HCT116 (cell line): ENCODE results near the gene INPP4A. TPM values are rescaled to one million over a fixed set of nuclear protein-coding genes. Genes with fewer than 3 reads are reported as not detected.

Source experiments
- ATAC-seq: fragments of 200-7000 bp; cut with Tn5 transposase; 2 replicates; pipeline ENCODE4 v1.9.1; 2020; ENCODE audit warnings: mild to moderate bottlenecking, moderate library complexity
- BruUV-seq: library from RNA; stranded (reverse); fragments of 400-500 nt; replicated peaks from 2 replicates; lab custom pipeline; 2021; lab: Mats Ljungman, UMichigan
- CTCF ChIA-PET: fragments of 300-600 bp; sonication (Branson Sonifier 250); formaldehyde crosslinking; loops from one replicate; lab custom pipeline; 2021; ENCODE audit warnings: antibody characterized with exemption; lab: Charles Lee
- POLR2A ChIA-PET: fragments of 300-600, 350-600 bp; sonication (Branson Sonifier 250); formaldehyde crosslinking; loops from one replicate; lab custom pipeline; 2021; ENCODE audit warnings: antibody characterized with exemption; lab: Charles Lee
- RAD21 ChIA-PET, 2 experiments: fragments of 300-600 bp; sonication (Branson Sonifier 250); formaldehyde crosslinking; loops; one replicate each; lab custom pipeline; 2023; ENCODE audit warnings: low total read pairs in 2 of 2; ENCODE audit not compliant: uncharacterized antibody in 2 of 2, unreplicated experiment in 2 of 2, low non-redundant PET in 1 of 2; lab: Charles Lee
- DNase-seq: peaks from one replicate; pipeline ENCODE4 v3.0.0-alpha.2; 2010; ENCODE audit warnings: low read depth, low spot score
- H2AFZ ChIP-seq: fragments of 200-600 bp; shearing (Covaris generic), sonication (generic); 2 replicates; pipeline ENCODE4 v1.6.1; 2017; ENCODE audit warnings: low read depth, mixed run types, mixed read lengths, antibody characterized with exemption, low read length; ENCODE audit not compliant: poor library complexity, severe bottlenecking
- H3K27ac ChIP-seq: 2 replicates; pipeline ENCODE4 v1.5.1; 2012; ENCODE audit warnings: low read depth, low read length
- H3K27me3 ChIP-seq: fragments of 200-600 bp; sonication (generic); 2 replicates; pipeline ENCODE4 v1.6.1; 2016; ENCODE audit warnings: mixed run types, low read length, mixed read lengths; ENCODE audit not compliant: insufficient read depth
- H3K36me3 ChIP-seq, 2 experiments: fragments of 200-500 bp in 1 of 2; fragments of 200-600 bp in 1 of 2; sonication (Bioruptor generic) in 1 of 2; sonication (generic) in 1 of 2; 2 replicates each; pipeline versions ENCODE4 v1.5.1 to v1.6.1; 2014 to 2016; ENCODE audit warnings: low read length in 2 of 2, inconsistent platforms in 1 of 2, mixed read lengths in 1 of 2, mixed run types in 1 of 2; ENCODE audit not compliant: insufficient read depth in 2 of 2, control insufficient read depth in 1 of 2
- H3K4me1 ChIP-seq, 2 experiments: fragments of 200-600 bp in 1 of 2; sonication (generic) in 1 of 2; 2 replicates each; pipeline versions ENCODE4 v1.5.1 to v1.6.1; 2012 to 2017; ENCODE audit warnings: low read length in 2 of 2, inconsistent platforms in 1 of 2, mild to moderate bottlenecking in 1 of 2, mixed read lengths in 1 of 2, mixed run types in 1 of 2, moderate library complexity in 1 of 2; ENCODE audit not compliant: insufficient read depth in 2 of 2, control insufficient read depth in 1 of 2
- H3K4me2 ChIP-seq: fragments of 200-600 bp; sonication (generic); 2 replicates; pipeline ENCODE4 v1.6.1; 2017; ENCODE audit warnings: mixed run types, low read length, mixed read lengths
- H3K4me3 ChIP-seq, 2 experiments: fragments of 200-600 bp in 1 of 2; sonication (generic) in 1 of 2; replicated peaks in 1 of 2; 2 replicates each; pipeline ENCODE4 v1.5.1; 2011 to 2016; ENCODE audit warnings: low read length in 2 of 2, control low read depth in 1 of 2, low read depth in 1 of 2, mild to moderate bottlenecking in 1 of 2, mixed read lengths in 1 of 2, mixed run types in 1 of 2
- H3K79me2 ChIP-seq: fragments of 200-600 bp; sonication (generic); 2 replicates; pipeline ENCODE4 v1.6.1; 2017; ENCODE audit warnings: mild to moderate bottlenecking, mixed run types, low read length, moderate library complexity, mixed read lengths; ENCODE audit not compliant: insufficient read depth
- H3K9ac ChIP-seq: fragments of 200-600 bp; sonication (generic); 2 replicates; pipeline ENCODE4 v1.6.1; 2016; ENCODE audit warnings: low read length, mixed read lengths
- H3K9me2 ChIP-seq: fragments of 200-600 bp; sonication (generic), shearing (Covaris generic); 2 replicates; pipeline ENCODE4 v1.6.1; 2017; ENCODE audit warnings: mixed run types, mild to moderate bottlenecking, moderate library complexity; ENCODE audit not compliant: insufficient read depth
- H3K9me3 ChIP-seq, 2 experiments: fragments of 200-500 bp in 1 of 2; fragments of 200-600 bp in 1 of 2; sonication (Bioruptor generic) in 1 of 2; sonication (generic) in 1 of 2; 2 replicates each; pipeline ENCODE4 v1.6.1; 2014 to 2017; ENCODE audit warnings: low read length in 2 of 2, mixed read lengths in 2 of 2, inconsistent platforms in 1 of 2, low read depth in 1 of 2, mild to moderate bottlenecking in 1 of 2, mixed run types in 1 of 2, moderate library complexity in 1 of 2; ENCODE audit not compliant: control insufficient read depth in 1 of 2, insufficient read depth in 1 of 2
- H4K20me1 ChIP-seq: fragments of 200-600 bp; sonication (generic), shearing (Covaris generic); 2 replicates; pipeline ENCODE4 v1.6.1; 2017; ENCODE audit warnings: mixed run types, mild to moderate bottlenecking, moderate library complexity; ENCODE audit not compliant: insufficient read depth
- CBX3 ChIP-seq: IDR thresholded peaks from 2 replicates; pipeline ENCODE4 v1.6.1; 2012; ENCODE audit warnings: low read depth
- CEBPB ChIP-seq: IDR thresholded peaks from 2 replicates; pipeline ENCODE4 v1.6.1; 2012; ENCODE audit warnings: low read depth
- EGR1 ChIP-seq: IDR thresholded peaks from 2 replicates; pipeline ENCODE4 v1.6.1; 2012; ENCODE audit warnings: low read depth
- ELF1 ChIP-seq: IDR thresholded peaks from 2 replicates; pipeline ENCODE4 v1.6.1; 2012; ENCODE audit warnings: low read depth, borderline replicate concordance
- EZH2 ChIP-seq: fragments of 200-600 bp; sonication (generic); IDR thresholded peaks from 2 replicates; pipeline ENCODE4 v1.6.1; 2017; ENCODE audit warnings: antibody characterized with exemption, mixed run types
- EZH2phosphoT487 ChIP-seq: fragments of 200-600 bp; IDR thresholded peaks from 2 replicates; pipeline ENCODE4 v1.6.1; 2018; ENCODE audit warnings: antibody characterized with exemption, borderline replicate concordance
- FOSL1 ChIP-seq: IDR thresholded peaks from 2 replicates; pipeline ENCODE4 v1.6.1; 2012; ENCODE audit warnings: low read depth
- JUND ChIP-seq: IDR thresholded peaks from 2 replicates; pipeline ENCODE4 v1.6.1; 2012
- POLR2AphosphoS5 ChIP-seq: IDR thresholded peaks from 2 replicates; pipeline ENCODE4 v1.6.1; 2011; ENCODE audit warnings: mild to moderate bottlenecking, low read depth, low read length, moderate library complexity
- RAD21 ChIP-seq: IDR thresholded peaks from 2 replicates; pipeline ENCODE4 v1.6.1; 2012; ENCODE audit warnings: low read depth, mild to moderate bottlenecking
- SIN3A ChIP-seq: IDR thresholded peaks from 2 replicates; pipeline ENCODE4 v1.6.1; 2012; ENCODE audit warnings: low read depth
- SP1 ChIP-seq: IDR thresholded peaks from 2 replicates; pipeline ENCODE4 v1.6.1; 2012; ENCODE audit warnings: low read depth
- SRF ChIP-seq: IDR thresholded peaks from 2 replicates; pipeline ENCODE4 v1.6.1; 2012; ENCODE audit warnings: low read depth
- TCF7L2 ChIP-seq: IDR thresholded peaks from 2 replicates; pipeline ENCODE4 v1.7.0; 2011; ENCODE audit warnings: borderline replicate concordance, inconsistent platforms; ENCODE audit not compliant: insufficient read depth, insufficient read length; ENCODE audit errors: extremely low read depth
- YY1 ChIP-seq: IDR thresholded peaks from 2 replicates; pipeline ENCODE4 v1.6.1; 2011; ENCODE audit warnings: low read length, low read depth, moderate library complexity, mild to moderate bottlenecking; ENCODE audit not compliant: insufficient replicate concordance; ENCODE audit errors: extremely low read depth
- ZFX ChIP-seq: fragments of 450-650 bp; IDR thresholded peaks from 2 replicates; pipeline ENCODE4 v1.6.1; 2017
- ZNF274 ChIP-seq: fragments of 200-500 bp; sonication (Bioruptor generic); IDR thresholded peaks from 2 replicates; pipeline ENCODE4 v1.6.1; 2014; ENCODE audit warnings: mild to moderate bottlenecking, low read depth, low read length, inconsistent platforms
- intact Hi-C: fragments of 100-400 bp; cut with micrococcal nuclease; formaldehyde crosslinking; loops from 2 replicates; pipeline ENCODE4 v1.10.0; 2022
- total RNA-seq: library from RNA; stranded (reverse); gene quantifications from one replicate; pipeline ENCODE4 v1.2.1, GENCODE V29; 2021; ENCODE audit not compliant: unreplicated experiment
- TF ChIP-seq, protein P1 (sequence below): IDR thresholded peaks from 2 replicates; pipeline ENCODE4 v1.6.1; 2012
- TF ChIP-seq, protein P2 (sequence below): IDR thresholded peaks from 2 replicates; pipeline ENCODE4 v1.6.1; 2012; ENCODE audit warnings: low read depth
- TF ChIP-seq, protein P3 (sequence below): IDR thresholded peaks from 2 replicates; pipeline ENCODE4 v1.6.1; 2011; ENCODE audit warnings: mild to moderate bottlenecking, low read length, moderate library complexity; ENCODE audit not compliant: insufficient replicate concordance; ENCODE audit errors: extremely low read depth

Gene INPP4A
- total RNA-seq, 1 experiment from 2014 or later: 18.5 TPM

DNA sequence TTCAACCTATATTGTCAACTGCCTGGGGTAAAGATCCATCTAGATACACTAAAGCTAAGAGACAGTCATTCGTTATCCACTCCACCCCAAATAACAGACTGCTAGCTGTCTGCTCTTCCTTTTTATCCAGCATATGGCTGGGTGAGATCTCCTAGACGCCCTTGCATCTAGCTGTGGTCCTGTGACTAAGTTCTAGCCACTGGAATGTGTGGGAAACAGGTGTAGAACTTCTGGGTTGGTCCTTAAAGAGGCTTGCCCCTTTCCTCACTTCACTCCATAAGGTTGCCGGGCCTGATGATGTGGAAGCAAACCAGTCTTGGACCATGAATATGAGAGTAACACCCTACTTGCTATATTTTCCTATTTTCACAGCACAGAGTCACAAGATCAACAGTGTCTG is 160.4 kb downstream of the INPP4A start:
- intact Hi-C loops: no loop called here
- DNase-seq (no peak), ATAC-seq (no peak)
- H2AFZ ChIP-seq: no peak overlapping the region
- H3K79me2 ChIP-seq: peaks cover 62% of the 10 kb centered on the region
- H3K4me2 ChIP-seq: no peak overlapping the region
- H4K20me1 ChIP-seq: no peaks in the 10 kb centered on the region; the same call in 1 of the 2 replicates
- H3K9me3 ChIP-seq: no peaks in the 10 kb centered on the region
- ChIA-PET RAD21 (no interaction called here), CTCF (no interaction called here)
- H3K4me1 ChIP-seq: peaks cover 7 to 21% of the 10 kb centered on the region in 2 experiments; a peak in 3 of 4 replicates
- peaks cover 11 to 19% of the 10 kb centered on the region in 2 experiments; a peak in 3 of 4 replicates for H3K36me3 ChIP-seq
- H3K4me3 ChIP-seq: no peak overlapping the region
- H3K27me3 ChIP-seq: no peaks in the 10 kb centered on the region
- no TSS peak for BruUV-seq
- no peak overlapping the region for H3K27ac ChIP-seq
- no peak for TF ChIP-seq ZNF274
- TF ChIP-seq SP1: no peak
- TF ChIP-seq CEBPB: no peak
- TF ChIP-seq, protein P1, sequence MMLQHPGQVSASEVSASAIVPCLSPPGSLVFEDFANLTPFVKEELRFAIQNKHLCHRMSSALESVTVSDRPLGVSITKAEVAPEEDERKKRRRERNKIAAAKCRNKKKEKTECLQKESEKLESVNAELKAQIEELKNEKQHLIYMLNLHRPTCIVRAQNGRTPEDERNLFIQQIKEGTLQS: no peak
- TF ChIP-seq EZH2phosphoT487: no peak
- TF ChIP-seq, protein P2, sequence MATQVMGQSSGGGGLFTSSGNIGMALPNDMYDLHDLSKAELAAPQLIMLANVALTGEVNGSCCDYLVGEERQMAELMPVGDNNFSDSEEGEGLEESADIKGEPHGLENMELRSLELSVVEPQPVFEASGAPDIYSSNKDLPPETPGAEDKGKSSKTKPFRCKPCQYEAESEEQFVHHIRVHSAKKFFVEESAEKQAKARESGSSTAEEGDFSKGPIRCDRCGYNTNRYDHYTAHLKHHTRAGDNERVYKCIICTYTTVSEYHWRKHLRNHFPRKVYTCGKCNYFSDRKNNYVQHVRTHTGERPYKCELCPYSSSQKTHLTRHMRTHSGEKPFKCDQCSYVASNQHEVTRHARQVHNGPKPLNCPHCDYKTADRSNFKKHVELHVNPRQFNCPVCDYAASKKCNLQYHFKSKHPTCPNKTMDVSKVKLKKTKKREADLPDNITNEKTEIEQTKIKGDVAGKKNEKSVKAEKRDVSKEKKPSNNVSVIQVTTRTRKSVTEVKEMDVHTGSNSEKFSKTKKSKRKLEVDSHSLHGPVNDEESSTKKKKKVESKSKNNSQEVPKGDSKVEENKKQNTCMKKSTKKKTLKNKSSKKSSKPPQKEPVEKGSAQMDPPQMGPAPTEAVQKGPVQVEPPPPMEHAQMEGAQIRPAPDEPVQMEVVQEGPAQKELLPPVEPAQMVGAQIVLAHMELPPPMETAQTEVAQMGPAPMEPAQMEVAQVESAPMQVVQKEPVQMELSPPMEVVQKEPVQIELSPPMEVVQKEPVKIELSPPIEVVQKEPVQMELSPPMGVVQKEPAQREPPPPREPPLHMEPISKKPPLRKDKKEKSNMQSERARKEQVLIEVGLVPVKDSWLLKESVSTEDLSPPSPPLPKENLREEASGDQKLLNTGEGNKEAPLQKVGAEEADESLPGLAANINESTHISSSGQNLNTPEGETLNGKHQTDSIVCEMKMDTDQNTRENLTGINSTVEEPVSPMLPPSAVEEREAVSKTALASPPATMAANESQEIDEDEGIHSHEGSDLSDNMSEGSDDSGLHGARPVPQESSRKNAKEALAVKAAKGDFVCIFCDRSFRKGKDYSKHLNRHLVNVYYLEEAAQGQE: no peak
- no peak for TF ChIP-seq YY1
- TF ChIP-seq ELF1: no peak
- TF ChIP-seq ZFX: no peak
- no peak for TF ChIP-seq EGR1
- no peak for TF ChIP-seq TCF7L2
- TF ChIP-seq, protein P3, sequence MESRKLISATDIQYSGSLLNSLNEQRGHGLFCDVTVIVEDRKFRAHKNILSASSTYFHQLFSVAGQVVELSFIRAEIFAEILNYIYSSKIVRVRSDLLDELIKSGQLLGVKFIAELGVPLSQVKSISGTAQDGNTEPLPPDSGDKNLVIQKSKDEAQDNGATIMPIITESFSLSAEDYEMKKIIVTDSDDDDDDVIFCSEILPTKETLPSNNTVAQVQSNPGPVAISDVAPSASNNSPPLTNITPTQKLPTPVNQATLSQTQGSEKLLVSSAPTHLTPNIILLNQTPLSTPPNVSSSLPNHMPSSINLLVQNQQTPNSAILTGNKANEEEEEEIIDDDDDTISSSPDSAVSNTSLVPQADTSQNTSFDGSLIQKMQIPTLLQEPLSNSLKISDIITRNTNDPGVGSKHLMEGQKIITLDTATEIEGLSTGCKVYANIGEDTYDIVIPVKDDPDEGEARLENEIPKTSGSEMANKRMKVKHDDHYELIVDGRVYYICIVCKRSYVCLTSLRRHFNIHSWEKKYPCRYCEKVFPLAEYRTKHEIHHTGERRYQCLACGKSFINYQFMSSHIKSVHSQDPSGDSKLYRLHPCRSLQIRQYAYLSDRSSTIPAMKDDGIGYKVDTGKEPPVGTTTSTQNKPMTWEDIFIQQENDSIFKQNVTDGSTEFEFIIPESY: no peak
- no peak for TF ChIP-seq POLR2AphosphoS5
- no peak for TF ChIP-seq SIN3A
- TF ChIP-seq SRF: no peak
- no peak for TF ChIP-seq CBX3
- TF ChIP-seq RAD21: no peak
- no peak for TF ChIP-seq EZH2
- no peak for TF ChIP-seq FOSL1
- no peak for TF ChIP-seq JUND
- TF ChIP-seq, all 23 proteins: peak for 0
- Histone ChIP-seq H3K9ac (no peak overlapping the region), H3K9me2 (no peaks in the 10 kb centered on the region)
- POLR2A ChIA-PET: no interaction called here
